BLaER1 treated with 17β-estradiol and CSF1 and Interleukin-3, amounts not matched to agents 10 nM and 100 nM (cell line): ENCODE data around the gene WIZ.
A peak's percentile ranks its signal among the peaks of the same experiment; 100 is the strongest.

Experiments used
- H3K27ac ChIP-seq, 11 experiments: shearing (Covaris generic); formaldehyde crosslinking; 2 replicates each; pipeline ENCODE4 v1.8.1; 2022
- H3K27me3 ChIP-seq, 11 experiments: shearing (Covaris generic); formaldehyde crosslinking; 2 replicates each; pipeline ENCODE4 v1.8.1; 2022
- H3K36me3 ChIP-seq, 11 experiments: shearing (Covaris generic); formaldehyde crosslinking; 2 replicates each; pipeline ENCODE4 v1.8.1; 2022
- H3K4me1 ChIP-seq, 10 experiments: shearing (Covaris generic); formaldehyde crosslinking; 2 replicates each; pipeline ENCODE4 v1.8.1; 2022
- H3K4me2 ChIP-seq, 11 experiments: shearing (Covaris generic); formaldehyde crosslinking; 2 replicates each; pipeline ENCODE4 v1.8.1; 2022
- H3K4me3 ChIP-seq, 10 experiments: shearing (Covaris generic); formaldehyde crosslinking; 2 replicates each; pipeline ENCODE4 v1.8.1; 2022
- H3K9ac ChIP-seq, 11 experiments: shearing (Covaris generic); formaldehyde crosslinking; 2 replicates each; pipeline ENCODE4 v1.8.1; 2022
- H3K9me3 ChIP-seq, 11 experiments: shearing (Covaris generic); formaldehyde crosslinking; replicated peaks in 1 of 11; 2 replicates each; pipeline ENCODE4 v1.8.1; 2022
- H4K20me1 ChIP-seq, 11 experiments: shearing (Covaris generic); formaldehyde crosslinking; 2 replicates each; pipeline ENCODE4 v1.8.1; 2022
- Cebpa-rat ChIP-seq, 11 experiments: shearing (Covaris generic); IDR thresholded peaks; 2 replicates each; pipeline ENCODE4 v1.8.1; 2022

Gene WIZ

GRCh38 chr19:15404097-15404779 lies 45.5 kb downstream of the WIZ start:
- H3K9me3 ChIP-seq, result no peaks in the 10 kb centered on the region
- peaks cover 77 to 89% (median 83%) of the 10 kb centered on the region in 11 experiments for H3K36me3 ChIP-seq
- H3K27ac ChIP-seq, result peak overlapping the region in 7 of 11 experiments; percentile 1 to 47 (median 18); a peak in 10 of 22 replicates
- H3K9ac ChIP-seq, result peak overlapping the region in 10 of 11 experiments; percentile 7 to 60 (median 32); a peak in 15 of 22 replicates
- H4K20me1 ChIP-seq, result peaks cover 99 to 100% (median 100%) of the 10 kb centered on the region in 11 experiments
- TF ChIP-seq Cebpa-rat (IDR thresholded peaks at IDR 0.05), result no peak
- peaks cover 78 to 83% (median 79%) of the 10 kb centered on the region in 10 experiments for H3K4me1 ChIP-seq
- H3K27me3 ChIP-seq, result no peaks in the 10 kb centered on the region
- peak overlapping the region; percentile 55 to 99 (median 88) for H3K4me2 ChIP-seq
- no peak overlapping the region; a peak in 2 of 20 replicates for H3K4me3 ChIP-seq

- Histone ChIP-seq H4K20me1 (peaks cover 100% of the 10 kb centered on the region in 11 experiments), H3K4me1 (peaks cover 89 to 94% (median 90%) of the 10 kb centered on the region in 10 experiments), H3K36me3 (peaks cover 78 to 89% (median 83%) of the 10 kb centered on the region in 11 experiments), H3K4me2 (peak overlapping the region; percentile 55 to 99 (median 88)), H3K4me3 (no peak overlapping the region; a peak in 2 of 20 replicates), H3K27me3 (no peaks in the 10 kb centered on the region), H3K9ac (peak overlapping the region in 8 of 11 experiments; percentile 31 to 68 (median 40); a peak in 7 of 22 replicates), H3K9me3 (no peaks in the 10 kb centered on the region), H3K27ac (peak overlapping the region in 5 of 11 experiments; percentile 6 to 21 (median 11); a peak in 1 of 22 replicates)
- TF ChIP-seq Cebpa-rat (IDR thresholded peaks at IDR 0.05), result no peak
Measured at GRCh38 chr19:15403151-15403531, 46.6 kb downstream of the WIZ start.

- H3K27me3 ChIP-seq, result no peaks in the 10 kb centered on the region
- no peak for TF ChIP-seq Cebpa-rat (IDR thresholded peaks at IDR 0.05)
- peak overlapping the region; percentile 55 to 99 (median 88) for H3K4me2 ChIP-seq
- no peak overlapping the region; a peak in 2 of 20 replicates for H3K4me3 ChIP-seq
- H3K4me1 ChIP-seq, result peaks cover 94 to 100% (median 96%) of the 10 kb centered on the region in 10 experiments
- peaks cover 78 to 89% (median 83%) of the 10 kb centered on the region in 11 experiments for H3K36me3 ChIP-seq
- H3K27ac ChIP-seq, result peak overlapping the region in 4 of 11 experiments; percentile 6 to 21 (median 9); a peak in 1 of 22 replicates
- no peaks in the 10 kb centered on the region for H3K9me3 ChIP-seq
- peaks cover 100% of the 10 kb centered on the region in 11 experiments for H4K20me1 ChIP-seq
- H3K9ac ChIP-seq, result peak overlapping the region in 8 of 11 experiments; percentile 31 to 68 (median 41); a peak in 6 of 22 replicates
Measured at GRCh38 chr19:15402411-15403150, 47.2 kb downstream of the WIZ start.

- Histone ChIP-seq H3K36me3 (peaks cover 82 to 89% (median 85%) of the 10 kb centered on the region in 11 experiments), H3K4me2 (peak overlapping the region; percentile 61 to 99 (median 88)), H3K9me3 (no peaks in the 10 kb centered on the region), H4K20me1 (peaks cover 98 to 100% (median 100%) of the 10 kb centered on the region in 11 experiments), H3K4me3 (no peak overlapping the region), H3K27me3 (no peaks in the 10 kb centered on the region), H3K4me1 (peaks cover 98 to 100% (median 100%) of the 10 kb centered on the region in 10 experiments), H3K27ac (0 out of 22 replicates have a peak overlapping the region, but pooled peaks of 1 of the 11 experiments have one; percentile 14), H3K9ac (peak overlapping the region in 5 of 11 experiments; percentile 7 to 68 (median 62); a peak in 2 of 22 replicates)
- no peak for TF ChIP-seq Cebpa-rat (IDR thresholded peaks at IDR 0.05)
Measured at GRCh38 chr19:15401397-15401710, 48.4 kb downstream of the WIZ start.

GRCh38 chr19:15400521-15401396 lies 49.0 kb downstream of the WIZ start:
- Histone ChIP-seq H3K9me3 (no peaks in the 10 kb centered on the region), H3K27ac (peak overlapping the region in 2 of 11 experiments; percentile 5 to 14; a peak in 3 of 22 replicates), H3K36me3 (peaks cover 81 to 90% (median 85%) of the 10 kb centered on the region in 11 experiments), H3K27me3 (no peaks in the 10 kb centered on the region), H3K4me3 (no peak overlapping the region; a peak in 1 of 20 replicates), H4K20me1 (peaks cover 96 to 100% (median 99%) of the 10 kb centered on the region in 11 experiments), H3K4me1 (peaks cover 99 to 100% (median 100%) of the 10 kb centered on the region in 10 experiments), H3K9ac (peak overlapping the region in 8 of 11 experiments; percentile 33 to 68 (median 59); a peak in 10 of 22 replicates), H3K4me2 (peak overlapping the region; percentile 61 to 99 (median 88))
- TF ChIP-seq Cebpa-rat (IDR thresholded peaks at IDR 0.05), result no peak

GRCh38 chr19:15399635-15400034 lies 50.1 kb downstream of the WIZ start:
- peaks cover 95 to 100% (median 97%) of the 10 kb centered on the region in 10 experiments for H3K4me1 ChIP-seq
- no peaks in the 10 kb centered on the region for H3K9me3 ChIP-seq
- peaks cover 86 to 96% (median 92%) of the 10 kb centered on the region in 11 experiments for H3K36me3 ChIP-seq
- TF ChIP-seq Cebpa-rat (IDR thresholded peaks at IDR 0.05), result no peak
- peak overlapping the region in 9 of 11 experiments; percentile 50 to 74 (median 59); a peak in 16 of 22 replicates for H3K9ac ChIP-seq
- peak overlapping the region in 5 of 10 experiments; percentile 15 to 56 (median 26); a peak in 6 of 20 replicates for H3K4me3 ChIP-seq
- peak overlapping the region; percentile 61 to 99 (median 88) for H3K4me2 ChIP-seq
- peaks cover 85 to 97% (median 88%) of the 10 kb centered on the region in 11 experiments for H4K20me1 ChIP-seq
- peak overlapping the region in 7 of 11 experiments; percentile 9 to 74 (median 65); a peak in 11 of 22 replicates for H3K27ac ChIP-seq
- H3K27me3 ChIP-seq, result no peaks in the 10 kb centered on the region

GRCh38 chr19:15399234-15399515 lies 50.6 kb downstream of the WIZ start:
- peaks cover 90 to 98% (median 92%) of the 10 kb centered on the region in 10 experiments for H3K4me1 ChIP-seq
- H4K20me1 ChIP-seq, result peaks cover 80 to 97% (median 88%) of the 10 kb centered on the region in 11 experiments
- peak overlapping the region in 9 of 11 experiments; percentile 9 to 74 (median 64); a peak in 14 of 22 replicates for H3K27ac ChIP-seq
- no peaks in the 10 kb centered on the region for H3K9me3 ChIP-seq
- H3K27me3 ChIP-seq, result no peaks in the 10 kb centered on the region
- no peak for TF ChIP-seq Cebpa-rat (IDR thresholded peaks at IDR 0.05)
- peak overlapping the region in 6 of 10 experiments; percentile 24 to 56 (median 42); a peak in 6 of 20 replicates for H3K4me3 ChIP-seq
- H3K9ac ChIP-seq, result peak overlapping the region in 10 of 11 experiments; percentile 46 to 74 (median 59); a peak in 17 of 22 replicates
- H3K36me3 ChIP-seq, result peaks cover 89 to 100% (median 97%) of the 10 kb centered on the region in 11 experiments
- H3K4me2 ChIP-seq, result peak overlapping the region; percentile 61 to 99 (median 88)
